Loucy (cell line): ENCODE measurements around the gene TMEM184A.

Experiments used
- H2AFZ ChIP-seq: fragments of 200-600 bp; sonication (generic); 2 replicates; pipeline ENCODE4 v1.6.0; 2016; ENCODE audit warnings: antibody characterized with exemption, mild to moderate bottlenecking, low read length, moderate library complexity
- H3F3A ChIP-seq: fragments of 200-600 bp; 2 replicates; pipeline ENCODE4 v1.6.0; 2016; ENCODE audit warnings: antibody characterized with exemption, low read depth, mild to moderate bottlenecking
- H3K27me3 ChIP-seq: fragments of 200-600 bp; sonication (generic); 2 replicates; pipeline ENCODE4 v1.6.1; 2014; ENCODE audit warnings: low read length, mild to moderate bottlenecking; ENCODE audit not compliant: insufficient read depth, poor library complexity, severe bottlenecking
- H3K36me3 ChIP-seq: fragments of 200-600 bp; sonication (generic); 2 replicates; pipeline ENCODE4 v1.6.1; 2016; ENCODE audit warnings: low read length; ENCODE audit not compliant: insufficient read depth
- H3K4me1 ChIP-seq: fragments of 200-600 bp; sonication (generic); 2 replicates; pipeline ENCODE4 v1.5.1; 2014; ENCODE audit warnings: low read length, mild to moderate bottlenecking; ENCODE audit not compliant: insufficient read depth, poor library complexity, severe bottlenecking
- H3K4me2 ChIP-seq: fragments of 200-600 bp; sonication (generic); 2 replicates; pipeline ENCODE4 v1.6.0; 2014; ENCODE audit warnings: antibody characterized with exemption, low read length, low read depth, mild to moderate bottlenecking; ENCODE audit not compliant: poor library complexity, severe bottlenecking
- H3K4me3 ChIP-seq: fragments of 200-600 bp; sonication (generic); 2 replicates; pipeline ENCODE4 v1.5.1; 2014; ENCODE audit warnings: low read length, mild to moderate bottlenecking, mixed read lengths; ENCODE audit not compliant: poor library complexity, severe bottlenecking
- H3K79me2 ChIP-seq: fragments of 200-600 bp; sonication (generic); 2 replicates; pipeline ENCODE4 v1.6.1; 2014; ENCODE audit warnings: low read length; ENCODE audit not compliant: insufficient read depth
- H3K9ac ChIP-seq: fragments of 200-600 bp; sonication (generic); 2 replicates; pipeline ENCODE4 v1.6.0; 2014; ENCODE audit warnings: mild to moderate bottlenecking, low read depth, low read length, moderate library complexity; ENCODE audit not compliant: poor library complexity, severe bottlenecking
- H3K9me2 ChIP-seq: fragments of 200-600 bp; sonication (generic); replicated peaks from 2 replicates; pipeline ENCODE4 v1.6.1; 2016; ENCODE audit warnings: low read depth, low read length, mixed read lengths
- H3K9me3 ChIP-seq: fragments of 200-600 bp; sonication (generic); 2 replicates; pipeline ENCODE4 v1.6.1; 2014; ENCODE audit warnings: mild to moderate bottlenecking, antibody characterized with exemption, low read length, low read depth; ENCODE audit not compliant: insufficient read depth
- H4K20me1 ChIP-seq: fragments of 200-600 bp; sonication (generic); 2 replicates; pipeline ENCODE4 v1.6.0; 2014; ENCODE audit warnings: antibody characterized with exemption, low read length, mild to moderate bottlenecking; ENCODE audit not compliant: insufficient read depth, poor library complexity, severe bottlenecking
- CTCF ChIP-seq: fragments of 200-600 bp; sonication (generic); conservative IDR thresholded peaks from 2 replicates; pipeline ENCODE4 v1.5.1; 2014; ENCODE audit warnings: mild to moderate bottlenecking, antibody characterized with exemption, low read length
- EZH2phosphoT487 ChIP-seq: fragments of 200-600 bp; IDR thresholded peaks from 2 replicates; pipeline ENCODE4 v1.6.1; 2018; ENCODE audit warnings: antibody characterized with exemption, mild to moderate bottlenecking, moderate library complexity, borderline replicate concordance

Gene TMEM184A

DNA sequence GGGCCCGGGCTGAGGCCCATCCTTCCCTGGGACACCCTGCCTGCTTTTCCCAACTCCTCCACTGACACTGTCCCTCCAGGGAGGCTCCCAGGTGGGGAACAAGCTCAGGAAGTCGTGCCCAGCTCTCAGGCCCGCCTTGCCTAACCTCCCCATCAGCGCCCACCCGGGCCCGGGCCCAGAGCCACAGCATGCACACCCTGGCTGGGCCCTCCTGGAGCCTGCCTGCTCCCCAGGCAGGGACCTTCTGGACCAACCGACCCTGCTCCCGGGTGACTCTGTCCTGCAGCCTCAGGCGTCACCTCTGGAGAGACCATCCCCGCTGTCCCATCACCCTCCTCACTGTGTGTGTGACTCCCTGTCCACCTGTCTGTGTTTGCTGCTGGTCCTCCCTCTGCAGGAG is 1.8 kb upstream of the TMEM184A start:
- Histone ChIP-seq H3K79me2 (no peaks in the 10 kb centered on the region), H2AFZ (no peak overlapping the region)
- TF ChIP-seq EZH2phosphoT487 (no peak), CTCF (no peak)

GRCh38 chr7:1557006-1557405 is 1.0 kb upstream of the TMEM184A start:
- Histone ChIP-seq H2AFZ (no peak overlapping the region), H3K9me2 (no peaks in the 10 kb centered on the region), H3K4me3 (no peak overlapping the region), H3K4me1 (peaks cover 6% of the 10 kb centered on the region), H3K36me3 (no peaks in the 10 kb centered on the region), H3K9me3 (no peaks in the 10 kb centered on the region), H3K4me2 (no peak overlapping the region), H3K27me3 (no peaks in the 10 kb centered on the region), H3K9ac (no peak overlapping the region), H3K79me2 (no peaks in the 10 kb centered on the region), H4K20me1 (no peaks in the 10 kb centered on the region), H3F3A (no peaks in the 10 kb centered on the region)
- no peak for TF ChIP-seq CTCF
- TF ChIP-seq EZH2phosphoT487: no peak

More for the DNA sequence above, 1.8 kb upstream of the TMEM184A start:
- Histone ChIP-seq H3K4me1 (peaks cover 6% of the 10 kb centered on the region), H3K4me2 (no peak overlapping the region), H3K9ac (no peak overlapping the region), H4K20me1 (no peaks in the 10 kb centered on the region), H3F3A (no peaks in the 10 kb centered on the region), H3K36me3 (no peaks in the 10 kb centered on the region), H3K9me2 (no peaks in the 10 kb centered on the region), H3K4me3 (no peak overlapping the region), H3K27me3 (no peaks in the 10 kb centered on the region), H3K9me3 (no peaks in the 10 kb centered on the region)

GRCh38 chr7:1555046-1555812 is 776 bp downstream of the TMEM184A start:
- H3K4me1 ChIP-seq: peaks cover 6% of the 10 kb centered on the region
- no peaks in the 10 kb centered on the region for H3F3A ChIP-seq
- H3K4me3 ChIP-seq: no peak overlapping the region
- peak overlapping the region; percentile 52 for H3K9ac ChIP-seq
- H2AFZ ChIP-seq: no peak overlapping the region
- H3K27me3 ChIP-seq: no peaks in the 10 kb centered on the region
- no peak overlapping the region for H3K4me2 ChIP-seq
- no peaks in the 10 kb centered on the region for H3K9me3 ChIP-seq
- no peaks in the 10 kb centered on the region for H3K9me2 ChIP-seq
- H3K36me3 ChIP-seq: no peaks in the 10 kb centered on the region
- no peaks in the 10 kb centered on the region for H4K20me1 ChIP-seq
- no peaks in the 10 kb centered on the region for H3K79me2 ChIP-seq
- TF ChIP-seq EZH2phosphoT487 (no peak), CTCF (no peak)
